ENCODE data around the gene LMBRD1. TPM values are rescaled to one million over a fixed set of nuclear protein-coding genes. Genes with fewer than 3 reads are reported as not detected.
A peak's percentile ranks its signal among the peaks of the same experiment; 100 is the strongest.

The LMBRD1 gene
- total and polyA plus RNA-seq, 2 of the 8 experiments (the other 6 are each of a cell fraction or from before 2014, with no cell fraction given): 9.1 to 16.8 TPM

DNA sequence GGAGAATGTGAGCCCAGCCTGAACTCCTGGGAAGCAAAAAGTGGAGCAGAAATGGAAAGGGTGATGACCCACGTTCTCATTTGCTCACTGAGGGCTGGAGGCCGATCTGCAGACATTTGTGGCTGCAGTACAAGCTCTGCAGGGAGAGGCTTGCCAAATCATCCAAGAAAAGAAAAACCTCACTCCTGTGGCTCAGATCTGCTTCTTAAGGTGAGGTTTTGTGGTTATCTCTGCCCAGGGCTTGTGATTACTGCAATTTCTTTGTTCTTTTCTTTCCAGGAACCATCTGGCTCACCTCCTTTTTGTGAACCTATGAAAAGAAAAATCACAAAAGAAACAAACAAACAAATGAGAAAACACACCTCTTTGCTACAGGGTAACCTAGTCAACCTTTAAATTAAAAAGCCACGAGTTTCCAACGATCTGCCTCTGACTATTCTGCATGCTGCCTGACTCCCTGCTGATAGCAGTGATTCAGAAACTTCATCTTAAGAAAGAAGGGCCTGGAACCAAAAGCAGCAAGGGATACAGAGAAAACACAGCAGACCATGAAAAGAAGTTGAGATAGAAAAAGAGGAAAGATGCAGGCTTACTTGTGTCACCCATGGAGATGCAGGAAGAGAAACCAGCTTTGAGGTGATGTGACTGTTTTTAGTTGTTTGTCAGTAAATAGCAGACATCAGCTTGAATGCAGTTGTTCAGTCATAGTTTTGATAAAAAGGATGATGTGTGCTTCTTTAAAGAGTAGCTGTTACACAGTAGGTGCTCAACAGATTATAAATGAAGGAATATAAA, 165.1 kb downstream of the LMBRD1 start:
- Histone ChIP-seq H3K4me2 (ENCODE audit: insufficient read depth in 1 of 2, low read depth in 2 of 2, low read length in 2 of 2) (peak overlapping the region in 1 of 2 experiments; percentile 12; a peak in 2 of 4 replicates), H3K9me3 (ENCODE audit: insufficient read depth in 2 of 2, low read depth in 1 of 2, low read length in 1 of 2) (no peaks in the 10 kb centered on the region), H4K20me1 (replicated peaks in 1 of 2; ENCODE audit: control insufficient read depth in 1 of 2, insufficient read depth in 2 of 2, low read length in 2 of 2) (no peaks in the 10 kb centered on the region), H2BK20ac (ENCODE audit: low read length) (no peak overlapping the region), H2BK15ac (ENCODE audit: low read length) (no peak overlapping the region), H3K79me2 (ENCODE audit: control insufficient read depth in 1 of 2, insufficient read depth in 2 of 2, low read length in 2 of 2) (no peaks in the 10 kb centered on the region), H3K14ac (ENCODE audit: insufficient read length) (no peak overlapping the region), H3K56ac (replicated peaks; ENCODE audit: insufficient read length, low read depth, low read length) (no peak overlapping the region), H2BK5ac (ENCODE audit: low read depth, low read length) (no peak overlapping the region), H3K23me2 (ENCODE audit: low read depth, low read length) (no peaks in the 10 kb centered on the region), H3K27me3 (replicated peaks in 1 of 4; ENCODE audit: control insufficient read depth in 3 of 4, extremely low read depth in 1 of 4, insufficient read depth in 3 of 4, low read length in 3 of 4) (no peaks in the 10 kb centered on the region), H4K8ac (ENCODE audit: extremely low read depth, insufficient read depth, low read length) (no peak overlapping the region), H3K4me1 (replicated peaks in 1 of 4; ENCODE audit: control insufficient read depth in 3 of 4, insufficient read depth in 4 of 4, low read length in 3 of 4) (peaks cover 0 to 5% (median 1%) of the 10 kb centered on the region in 4 experiments; a peak in 4 of 7 replicates), H3K79me1 (ENCODE audit: low read depth, low read length) (no peaks in the 10 kb centered on the region), H3K9ac (replicated peaks in 1 of 4; ENCODE audit: extremely low read depth in 1 of 4, low read depth in 3 of 4, low read length in 3 of 4) (no peak overlapping the region), H2BK120ac (replicated peaks; ENCODE audit: low read depth, low read length) (no peak overlapping the region), H4K91ac (replicated peaks; ENCODE audit: insufficient read length, low read length) (no peak overlapping the region), H4K5ac (ENCODE audit: insufficient read length, low read depth, low read length) (no peak overlapping the region), H2AFZ (ENCODE audit: low read length) (peak overlapping the region; percentile 96), H3K27ac (ENCODE audit: low read depth, low read length) (no peak overlapping the region), H3K4me3 (ENCODE audit: extremely low read depth in 1 of 4, insufficient read depth in 2 of 4, low read depth in 3 of 4, low read length in 4 of 4) (no peak overlapping the region), H2BK12ac (ENCODE audit: low read depth, low read length) (no peak overlapping the region), H2AK5ac (ENCODE audit: low read depth, low read length) (no peak overlapping the region), H3K18ac (ENCODE audit: extremely low read depth, low read length) (no peak overlapping the region; the same call in 1 of the 2 replicates), H3K23ac (ENCODE audit: insufficient read length) (no peak overlapping the region), H3K4ac (replicated peaks; ENCODE audit: insufficient read length, low read depth, low read length) (no peak overlapping the region), H3K36me3 (ENCODE audit: control insufficient read depth in 2 of 4, insufficient read depth in 4 of 4, low read length in 3 of 4) (no peaks in the 10 kb centered on the region)
- 49% methylated on average over 4 of the region's 4 CpGs; no CpG with 5 or more reads in 1 of the 2 experiments for WGBS, 2 experiments (ENCODE audit: extremely low coverage in 1 of 2, insufficient coverage in 1 of 2, insufficient read length in 1 of 2, insufficient replicate concordance in 2 of 2, low coverage in 1 of 2, low lambda C conversion rate in 2 of 2, missing lambda C conversion rate in 1 of 2)
- ChIA-PET CTCF (ENCODE audit: partially characterized antibody) (no interaction called here), POLR2A (ENCODE audit: partially characterized antibody) (no interaction called here)
- DNase-seq (ENCODE audit: low read depth in 1 of 2, low spot score in 2 of 2) (no peak), FAIRE-seq (no peak)
- TF ChIP-seq SP1 (IDR thresholded peaks at IDR 0.05; ENCODE audit: low read depth, low read length) (no peak), ASH2L (IDR thresholded peaks at IDR 0.05; ENCODE audit: low read length) (no peak), RNF2 (IDR thresholded peaks at IDR 0.05; ENCODE audit: borderline replicate concordance, low read depth, low read length, missing control alignments, poor library complexity, severe bottlenecking) (no peak), RXRA (IDR thresholded peaks at IDR 0.05; ENCODE audit: insufficient read depth, low read depth, low read length) (no peak), POU5F1 (IDR thresholded peaks at IDR 0.05; ENCODE audit: low read depth, low read length) (no peak), JUN (IDR thresholded peaks at IDR 0.05; ENCODE audit: low read depth, low read length) (no peak), POLR2AphosphoS5 (IDR thresholded peaks at IDR 0.05; ENCODE audit: low read depth, low read length) (no peak), SAP30 (IDR thresholded peaks at IDR 0.05; ENCODE audit: insufficient read depth, insufficient replicate concordance, low read length) (no peak), KDM4A (IDR thresholded peaks at IDR 0.05; ENCODE audit: low read depth, low read length, severe bottlenecking) (no peak), PHF8 (conservative IDR thresholded peaks at IDR 0.05; ENCODE audit: low read depth, low read length) (no peak), TBP (IDR thresholded peaks at IDR 0.05; ENCODE audit: low read depth, low read length) (no peak)
- TF ChIP-seq, protein P1, sequence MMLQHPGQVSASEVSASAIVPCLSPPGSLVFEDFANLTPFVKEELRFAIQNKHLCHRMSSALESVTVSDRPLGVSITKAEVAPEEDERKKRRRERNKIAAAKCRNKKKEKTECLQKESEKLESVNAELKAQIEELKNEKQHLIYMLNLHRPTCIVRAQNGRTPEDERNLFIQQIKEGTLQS (IDR thresholded peaks at IDR 0.05; ENCODE audit: insufficient read depth, low read depth, low read length): no peak
